Subcutaneous abdominal adipose tissue (tissue), 5 donors: ENCODE data around the gene IGDCC3.

Source experiments
- H3K27ac ChIP-seq: one replicate; pipeline ENCODE4 v1.7.0; 2013; ENCODE audit warnings: low read depth, mild to moderate bottlenecking, inconsistent platforms, low read length, moderate library complexity
- H3K27me3 ChIP-seq, 5 donors: one replicate each; pipeline ENCODE4 v1.7.0; 2013; ENCODE audit warnings: low read length in 5 of 5, inconsistent platforms in 1 of 5; ENCODE audit not compliant: control insufficient read depth in 5 of 5, insufficient read depth in 4 of 5
- H3K36me3 ChIP-seq, 5 donors: one replicate each; pipeline ENCODE4 v1.7.0; 2013; ENCODE audit warnings: low read length in 5 of 5; ENCODE audit not compliant: control insufficient read depth in 5 of 5, insufficient read depth in 5 of 5
- H3K4me1 ChIP-seq, 5 donors: one replicate each; pipeline ENCODE4 v1.7.0; 2013; ENCODE audit warnings: low read length in 5 of 5, mild to moderate bottlenecking in 3 of 5, moderate library complexity in 1 of 5; ENCODE audit not compliant: control insufficient read depth in 5 of 5, insufficient read depth in 5 of 5
- H3K4me3 ChIP-seq, 5 donors: one replicate each; pipeline ENCODE4 v1.7.0; 2013; ENCODE audit warnings: low read length in 5 of 5, low read depth in 1 of 5
- H3K9ac ChIP-seq, 5 donors: one replicate each; pipeline ENCODE4 v1.7.0; 2013; ENCODE audit warnings: low read length in 5 of 5, mild to moderate bottlenecking in 4 of 5, moderate library complexity in 3 of 5
- H3K9me3 ChIP-seq, 5 donors: one replicate each; pipeline ENCODE4 v1.7.0; 2013; ENCODE audit warnings: low read length in 5 of 5; ENCODE audit not compliant: control insufficient read depth in 5 of 5
- donor health status: healthy.
- donor health status: healthy.
- donor health status: healthy.
- donor health status: healthy.
- donor health status: healthy.

IGDCC3 gene

GRCh38 chr15:65286069-65286703, 91.6 kb downstream of the IGDCC3 start:
- H3K27me3 ChIP-seq, result no peaks in the 10 kb centered on the region
- H3K9ac ChIP-seq, result peak overlapping the region; percentile 63 to 92 (median 84)
- peaks cover 3 to 20% (median 15%) of the 10 kb centered on the region in 5 donors for H3K4me1 ChIP-seq
- H3K36me3 ChIP-seq, result peaks cover 0 to 4% (median 0%) of the 10 kb centered on the region in 5 donors
- H3K4me3 ChIP-seq, result peak overlapping the region; percentile 80 to 84 (median 82)
- no peaks in the 10 kb centered on the region for H3K9me3 ChIP-seq
- H3K27ac ChIP-seq, result peak overlapping the region; percentile 75

- Histone ChIP-seq H3K9ac (peak overlapping the region; percentile 63 to 92 (median 84)), H3K36me3 (peaks cover 0 to 4% (median 0%) of the 10 kb centered on the region in 5 donors), H3K9me3 (no peaks in the 10 kb centered on the region), H3K27ac (peak overlapping the region; percentile 75), H3K27me3 (no peaks in the 10 kb centered on the region), H3K4me1 (peaks cover 3 to 20% (median 15%) of the 10 kb centered on the region in 5 donors), H3K4me3 (peak overlapping the region; percentile 80 to 84 (median 82))
Measured at GRCh38 chr15:65285291-65286068, 92.3 kb downstream of the IGDCC3 start.

GRCh38 chr15:65278480-65278879, 99.3 kb downstream of the IGDCC3 start:
- Histone ChIP-seq H3K27ac (no peak overlapping the region), H3K4me1 (peaks cover 0 to 7% (median 0%) of the 10 kb centered on the region in 5 donors), H3K9me3 (no peaks in the 10 kb centered on the region), H3K36me3 (peaks cover 0 to 7% (median 0%) of the 10 kb centered on the region in 5 donors), H3K4me3 (no peak overlapping the region), H3K27me3 (no peaks in the 10 kb centered on the region), H3K9ac (peak overlapping the region in 1 of 5 donors; percentile 9)
